K562 (cell line): ENCODE data around the gene GPAT3. TPM values are rescaled to one million over a fixed set of nuclear protein-coding genes. Genes with fewer than 3 reads are reported as not detected.

Experiments used
- ATF3 ChIP-seq, 2 experiments: fragments of 450-650 bp in 1 of 2; sonication (generic) in 1 of 2; formaldehyde crosslinking in 1 of 2; IDR thresholded peaks in 1 of 2; conservative IDR thresholded peaks in 1 of 2; 2 replicates each; pipeline versions ENCODE4 v1.6.1 to v1.8.1; 2016 to 2023; ENCODE audit warnings: mild to moderate bottlenecking in 2 of 2, moderate library complexity in 2 of 2, inconsistent platforms in 1 of 2, missing genetic modification reagents in 1 of 2
- CHCHD3 ChIP-seq: fragments of 250-450 bp; sonication (Bioruptor Pico); IDR thresholded peaks from 2 replicates; pipeline ENCODE4 v2.1.2; 2022; ENCODE audit warnings: mild to moderate bottlenecking
- CREB1 ChIP-seq, 2 experiments: sonication (generic) in 1 of 2; formaldehyde crosslinking in 1 of 2; IDR thresholded peaks; 2 replicates each; pipeline versions ENCODE4 v1.6.1 to v1.8.0; 2012 to 2022; ENCODE audit warnings: inconsistent platforms in 1 of 2, mild to moderate bottlenecking in 1 of 2, missing genetic modification reagents in 1 of 2, moderate library complexity in 1 of 2
- EP300 ChIP-seq: IDR thresholded peaks from 2 replicates; pipeline ENCODE4 v1.6.1; 2012; ENCODE audit warnings: low read length, improper control_type of control experiment
- FOSL1 ChIP-seq: fragments of 200-800 bp; sonication (Bioruptor generic); conservative IDR thresholded peaks from 2 replicates; pipeline ENCODE4 v1.6.1; 2016; ENCODE audit warnings: missing genetic modification characterization, missing compliant biosample characterization
- FOXJ2 ChIP-seq: fragments of 200-800 bp; sonication (Bioruptor generic); IDR thresholded peaks from 2 replicates; pipeline ENCODE4 v1.6.1; 2016; ENCODE audit warnings: missing genetic modification characterization, missing compliant biosample characterization
- HOMEZ ChIP-seq: fragments of 250-450 bp; sonication (Bioruptor Pico); IDR thresholded peaks from 2 replicates; pipeline ENCODE4 v1.4.0; 2020; ENCODE audit warnings: mild to moderate bottlenecking, moderate library complexity
- JUN ChIP-seq, 2 experiments: sonication (generic) in 1 of 2; formaldehyde crosslinking in 1 of 2; IDR thresholded peaks; 2 replicates each; pipeline versions ENCODE4 v1.6.1 to v1.8.0; 2012 to 2022; ENCODE audit warnings: borderline replicate concordance in 2 of 2, mild to moderate bottlenecking in 2 of 2, improper control_type of control experiment in 1 of 2, low read depth in 1 of 2, low read length in 1 of 2, missing genetic modification reagents in 1 of 2
- JUND ChIP-seq, 2 experiments: IDR thresholded peaks; 2 replicates in 1 of 2; 3 replicates in 1 of 2; pipeline ENCODE4 v1.6.1; 2011; ENCODE audit warnings: borderline replicate concordance in 2 of 2, low read depth in 2 of 2, low read length in 2 of 2, improper control_type of control experiment in 1 of 2, missing biosample characterization in 1 of 2, missing genetic modification characterization in 1 of 2, missing genetic modification reagents in 1 of 2
- NFE2 ChIP-seq: IDR thresholded peaks from 2 replicates; pipeline ENCODE4 v1.6.1; 2014; ENCODE audit warnings: antibody characterized with exemption, low read depth
- SIN3A ChIP-seq, 2 experiments: fragments of 150-350 bp in 1 of 2; IDR thresholded peaks; 2 replicates each; pipeline ENCODE4 v1.6.1; 2011 to 2016; ENCODE audit warnings: borderline replicate concordance in 2 of 2, low read depth in 2 of 2, low read length in 2 of 2, mild to moderate bottlenecking in 2 of 2, moderate library complexity in 2 of 2; ENCODE audit not compliant: control insufficient read depth in 1 of 2
- TEAD4 ChIP-seq, 2 experiments: sonication (generic) in 1 of 2; formaldehyde crosslinking in 1 of 2; IDR thresholded peaks; 2 replicates each; pipeline versions ENCODE4 v1.6.1 to v1.8.0; 2012 to 2022; ENCODE audit warnings: borderline replicate concordance in 1 of 2, inconsistent platforms in 1 of 2, low read length in 1 of 2, mild to moderate bottlenecking in 1 of 2, missing genetic modification reagents in 1 of 2
- USF2 ChIP-seq: sonication (generic); formaldehyde crosslinking; IDR thresholded peaks from 2 replicates; pipeline ENCODE4 v1.5.0; 2020; ENCODE audit warnings: missing genetic modification reagents
- WHSC1 ChIP-seq: IDR thresholded peaks from one replicate; pipeline ENCODE4 v1.6.1; 2012; ENCODE audit warnings: low read length, control low read depth, inconsistent platforms
- ZBTB34 ChIP-seq: fragments of 250-450 bp; sonication (Bioruptor Pico); IDR thresholded peaks from 2 replicates; pipeline ENCODE4 v1.8.0; 2021; ENCODE audit warnings: mild to moderate bottlenecking, moderate library complexity
- ZNF639 ChIP-seq, 2 experiments: fragments of 200-800 bp in 1 of 2; sonication (Bioruptor generic) in 1 of 2; sonication (generic) in 1 of 2; formaldehyde crosslinking in 1 of 2; IDR thresholded peaks in 1 of 2; conservative IDR thresholded peaks in 1 of 2; 2 replicates each; pipeline versions ENCODE4 v1.5.0 to v1.6.1; 2016 to 2020; ENCODE audit warnings: missing compliant biosample characterization in 1 of 2, missing genetic modification characterization in 1 of 2, missing genetic modification reagents in 1 of 2
- polyA plus RNA-seq, 8 experiments: library from polyadenylated mRNA; depleted of rRNA in 4 of 8; stranded (reverse) in 5 of 8; unstranded in 3 of 8; fragments of >200 nt; fragmentation: Nextera tagmentation in 2 of 8; fragmentation: Illumina TruSeq in 1 of 8; extraction: Ambion mirVana in 2 of 8; extraction: Trizol in 1 of 8; gene quantifications; 2 replicates each; pipeline versions ENCODE4 v1.2.1 to v1.2.3, GENCODE V29; 2011 to 2014; ENCODE audit warnings: inconsistent platforms in 1 of 8, missing spikeins in 1 of 8
- total RNA-seq, 7 experiments: library from RNA; depleted of rRNA in 6 of 7; stranded (reverse); fragments of >200 nt in 6 of 7; fragmentation: Illumina TruSeq in 2 of 7; extraction: Trizol in 2 of 7; gene quantifications; 2 replicates each; pipeline versions ENCODE4 v1.2.1 to v1.2.3, GENCODE V29; 2011 to 2021; ENCODE audit warnings: low replicate concordance in 1 of 7
- TF ChIP-seq, protein P1 (sequence below): sonication (generic); IDR thresholded peaks from 2 replicates; pipeline ENCODE4 v1.6.1; 2016

The GPAT3 gene
- total and polyA plus RNA-seq, 9 of the 15 experiments (the other 6 are each of a cell fraction or from before 2014, with no cell fraction given) = 4.1 to 16.1 (median 13.1) TPM

- TF ChIP-seq SIN3A (IDR thresholded peaks at IDR 0.05; ENCODE audit: borderline replicate concordance in 2 of 2, control insufficient read depth in 1 of 2, low read depth in 2 of 2, low read length in 2 of 2) = no peak
- TF ChIP-seq WHSC1 = no peak
- TF ChIP-seq ZNF639 (CRISPR knock-in tag; conservative IDR thresholded peaks at IDR 0.05 in 1 of 2, IDR thresholded peaks at IDR 0.05 in 1 of 2) = 0 out of 4 replicates have a peak, but pooled peaks of 1 of the 2 experiments have one; percentile 38
- TF ChIP-seq ZBTB34 (CRISPR knock-in tag) = no peak
- TF ChIP-seq, protein P1, sequence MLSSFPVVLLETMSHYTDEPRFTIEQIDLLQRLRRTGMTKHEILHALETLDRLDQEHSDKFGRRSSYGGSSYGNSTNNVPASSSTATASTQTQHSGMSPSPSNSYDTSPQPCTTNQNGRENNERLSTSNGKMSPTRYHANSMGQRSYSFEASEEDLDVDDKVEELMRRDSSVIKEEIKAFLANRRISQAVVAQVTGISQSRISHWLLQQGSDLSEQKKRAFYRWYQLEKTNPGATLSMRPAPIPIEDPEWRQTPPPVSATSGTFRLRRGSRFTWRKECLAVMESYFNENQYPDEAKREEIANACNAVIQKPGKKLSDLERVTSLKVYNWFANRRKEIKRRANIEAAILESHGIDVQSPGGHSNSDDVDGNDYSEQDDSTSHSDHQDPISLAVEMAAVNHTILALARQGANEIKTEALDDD = peak; percentile 95
- TF ChIP-seq NFE2 = no peak
- TF ChIP-seq CHCHD3 (CRISPR knock-in tag) = no peak
- peak; percentile 85 for TF ChIP-seq ATF3 (IDR thresholded peaks at IDR 0.05)
- no peak for TF ChIP-seq ATF3 (CRISPR knock-in tag; conservative IDR thresholded peaks at IDR 0.05)
- no peak for TF ChIP-seq USF2
- TF ChIP-seq FOXJ2 (tag) = no peak
- TF ChIP-seq TEAD4 (IDR thresholded peaks at IDR 0.05; ENCODE audit: low read length) = peak; percentile 72; the same call in 1 of the 2 replicates
- no peak for TF ChIP-seq TEAD4 (CRISPR knock-in tag; IDR thresholded peaks at IDR 0.05; ENCODE audit: borderline replicate concordance)
- no peak for TF ChIP-seq CREB1 (IDR thresholded peaks at IDR 0.05)
- TF ChIP-seq CREB1 (CRISPR knock-in tag; IDR thresholded peaks at IDR 0.05) = no peak
- TF ChIP-seq JUND (IDR thresholded peaks at IDR 0.05; ENCODE audit: borderline replicate concordance, low read depth, low read length) = peak; percentile 92
- TF ChIP-seq JUND (tag; IDR thresholded peaks at IDR 0.05; ENCODE audit: borderline replicate concordance, low read depth, low read length) = peak; percentile 88; the same call in 2 of the 3 replicates
- TF ChIP-seq HOMEZ = no peak
- peak; percentile 96 for TF ChIP-seq FOSL1 (tag)
- peak; percentile 51; the same call in 1 of the 2 replicates for TF ChIP-seq JUN (IDR thresholded peaks at IDR 0.05; ENCODE audit: borderline replicate concordance, low read depth, low read length)
- TF ChIP-seq JUN (CRISPR knock-in tag; IDR thresholded peaks at IDR 0.05; ENCODE audit: borderline replicate concordance) = no peak
- peak; percentile 26; the same call in 1 of the 2 replicates for TF ChIP-seq EP300
Observed at GRCh38 chr4:83558680-83559079, 22.8 kb downstream of the GPAT3 start (continued).
